Measurements from ENCODE around the gene S1PR5.
A peak's percentile ranks its signal among the peaks of the same experiment; 100 is the strongest.

S1PR5 gene

GRCh38 chr19:10516671-10517286 is 468 bp downstream of the S1PR5 start:
- peaks cover 5% of the 10 kb centered on the region for H3K4me1 ChIP-seq
- H3K27me3 ChIP-seq (ENCODE audit: low read depth), result no peaks in the 10 kb centered on the region; the same call in 1 of the 2 replicates
- in situ Hi-C loops (cut with MboI; ENCODE audit: low sequenced_read_pairs), result no loop called here
- peak overlapping the region; percentile 54 for H3K4me3 ChIP-seq
- no peaks in the 10 kb centered on the region for H3K9me3 ChIP-seq
- DNase-seq (ENCODE audit: low spot score in 2 of 2), result peak in 1 of 2 experiments; percentile 29
- H3K36me3 ChIP-seq (replicated peaks), result no peaks in the 10 kb centered on the region

DNA sequence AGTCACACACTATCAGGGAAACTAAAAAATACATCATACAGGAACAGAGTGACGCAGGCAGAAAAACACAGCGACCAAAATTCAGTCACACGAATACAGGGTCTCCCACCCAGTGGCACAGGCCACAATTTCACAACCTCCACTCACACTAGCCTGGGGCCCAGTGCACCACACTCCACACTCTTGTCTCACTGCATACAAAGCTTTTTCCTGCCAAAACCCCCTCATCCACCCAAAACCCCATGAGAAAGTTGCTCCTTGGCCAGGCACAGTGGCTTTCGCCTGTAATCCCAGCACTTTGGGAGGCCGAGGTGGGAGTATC is 1.2 kb downstream of the S1PR5 start:
- in situ Hi-C loops (cut with MboI; ENCODE audit: low sequenced_read_pairs), result no loop called here
- no peaks in the 10 kb centered on the region for H3K9me3 ChIP-seq
- no peaks in the 10 kb centered on the region for H3K36me3 ChIP-seq (replicated peaks)
- H3K27me3 ChIP-seq (ENCODE audit: low read depth), result no peaks in the 10 kb centered on the region; the same call in 1 of the 2 replicates
- H3K4me1 ChIP-seq, result peaks cover 5% of the 10 kb centered on the region
- H3K4me3 ChIP-seq, result no peak overlapping the region
- DNase-seq (ENCODE audit: low spot score in 2 of 2), result no peak

DNA sequence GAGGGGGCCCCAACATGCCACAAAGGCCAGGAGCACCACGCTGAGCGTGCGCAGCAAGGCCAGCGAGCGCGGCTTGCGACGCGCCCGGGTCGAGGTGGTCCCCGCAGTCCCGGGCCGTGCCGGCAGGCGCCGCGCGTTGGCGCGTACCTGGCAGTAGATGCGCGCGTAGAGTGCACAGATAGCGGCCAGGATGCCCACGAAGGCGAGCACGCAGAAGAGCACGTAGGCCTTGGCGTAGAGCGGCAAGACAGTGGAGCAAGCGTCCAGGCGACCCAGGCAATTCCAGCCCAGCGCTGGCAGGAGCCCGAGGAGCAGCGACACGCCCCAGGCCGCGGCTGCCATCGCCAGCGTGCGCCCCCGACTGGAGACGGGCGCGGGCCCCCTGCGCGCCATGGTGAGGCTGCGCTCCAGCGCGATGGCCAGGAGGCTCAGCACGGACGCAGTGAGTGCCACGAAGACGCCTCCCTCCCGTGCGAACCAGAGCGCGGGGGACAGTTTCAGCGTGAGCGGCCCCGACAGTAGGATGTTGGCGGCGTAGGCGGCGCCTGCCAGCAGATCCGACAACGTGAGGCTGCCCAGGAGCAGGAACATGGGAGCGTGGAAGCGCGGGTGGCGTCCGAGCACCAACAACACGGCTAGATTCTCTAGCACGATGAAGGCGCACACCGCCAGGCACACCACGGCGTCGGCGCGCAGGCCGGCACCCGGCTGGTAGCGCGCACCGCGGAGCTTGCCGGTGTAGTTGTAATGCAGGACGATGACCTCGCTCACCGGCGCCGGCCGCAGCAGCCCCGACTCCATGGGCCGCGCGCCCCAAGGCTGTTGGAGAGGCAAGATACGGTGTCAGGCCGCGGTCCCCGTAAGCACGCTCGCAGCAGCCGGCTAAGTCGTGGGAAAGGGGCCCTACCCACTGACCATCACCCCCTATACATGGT is 2.8 kb downstream of the S1PR5 start:
- Histone ChIP-seq H3K27me3 (ENCODE audit: low read depth) (no peaks in the 10 kb centered on the region; the same call in 1 of the 2 replicates), H3K9me3 (no peaks in the 10 kb centered on the region), H3K36me3 (replicated peaks) (no peaks in the 10 kb centered on the region), H3K4me3 (no peak overlapping the region), H3K4me1 (peaks cover 9% of the 10 kb centered on the region)
- in situ Hi-C loops (cut with MboI; ENCODE audit: low sequenced_read_pairs), result no loop called here
- no peak for DNase-seq (ENCODE audit: low spot score in 2 of 2)

DNA sequence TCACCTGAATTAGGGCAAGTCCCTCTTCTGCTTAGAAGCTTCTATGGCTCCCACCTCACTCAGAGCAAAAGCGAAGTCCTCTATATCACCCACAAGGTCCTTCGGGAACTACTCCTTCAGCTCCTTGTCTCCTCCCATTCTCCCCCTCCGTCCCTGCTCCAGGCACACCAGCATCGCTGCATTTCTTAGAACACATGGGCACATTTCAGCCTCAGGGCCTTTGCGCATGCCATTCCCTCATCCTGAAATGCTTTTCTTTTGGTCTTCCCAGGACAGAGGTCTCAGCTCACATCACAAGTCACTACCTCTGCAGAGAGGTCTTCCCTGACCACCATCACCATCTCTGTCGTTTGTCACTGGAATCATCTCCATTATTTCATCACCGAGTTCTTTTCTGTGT is 4.0 kb downstream of the S1PR5 start:
- DNase-seq (ENCODE audit: low spot score in 2 of 2), result no peak
- in situ Hi-C loops (cut with MboI; ENCODE audit: low sequenced_read_pairs), result no loop called here
- Histone ChIP-seq H3K27me3 (ENCODE audit: low read depth) (no peaks in the 10 kb centered on the region), H3K9me3 (no peaks in the 10 kb centered on the region), H3K4me3 (no peak overlapping the region), H3K36me3 (replicated peaks) (no peaks in the 10 kb centered on the region), H3K4me1 (peaks cover 8% of the 10 kb centered on the region)

DNA sequence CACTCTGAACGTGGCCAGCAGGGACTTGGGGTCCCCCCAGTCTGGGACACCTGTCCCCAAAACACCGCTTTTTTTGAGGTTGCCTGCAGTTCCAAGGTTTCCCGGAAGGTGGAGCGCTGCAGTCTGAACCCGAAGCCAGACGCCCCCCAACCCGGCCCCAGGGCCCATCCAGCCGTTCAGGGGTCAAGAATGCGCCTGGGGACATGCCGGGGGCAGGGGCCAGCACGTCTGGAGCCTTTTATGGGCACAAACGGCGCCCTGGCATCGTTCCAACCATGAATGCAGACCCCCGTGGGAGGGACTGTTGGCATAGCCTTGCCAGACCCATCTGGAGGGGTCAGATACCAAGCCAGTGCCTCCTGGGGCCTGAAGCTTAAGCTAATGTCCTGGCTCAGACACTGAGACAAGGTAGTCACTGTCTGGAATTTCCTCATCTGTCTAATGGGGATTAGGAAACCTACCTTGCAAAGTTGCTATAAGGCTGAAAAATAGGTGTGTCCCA is 6.9 kb downstream of the S1PR5 start:
- in situ Hi-C loops (cut with MboI; ENCODE audit: low sequenced_read_pairs), result no loop called here
- no peaks in the 10 kb centered on the region for H3K27me3 ChIP-seq (ENCODE audit: low read depth)
- no peak overlapping the region for H3K4me3 ChIP-seq
- H3K9me3 ChIP-seq, result no peaks in the 10 kb centered on the region
- no peaks in the 10 kb centered on the region for H3K36me3 ChIP-seq (replicated peaks)
- peak in 1 of 2 experiments; percentile 70 for DNase-seq (ENCODE audit: low spot score in 2 of 2)
- H3K4me1 ChIP-seq, result peaks cover 4% of the 10 kb centered on the region; the same call in 1 of the 2 replicates

- Histone ChIP-seq H3K36me3 (replicated peaks) (no peaks in the 10 kb centered on the region), H3K4me1 (peaks cover 4% of the 10 kb centered on the region; the same call in 1 of the 2 replicates), H3K27me3 (ENCODE audit: low read depth) (no peaks in the 10 kb centered on the region), H3K9me3 (no peaks in the 10 kb centered on the region), H3K4me3 (no peak overlapping the region)
- in situ Hi-C loops (cut with MboI; ENCODE audit: low sequenced_read_pairs), result no loop called here
- DNase-seq (ENCODE audit: low spot score in 2 of 2), result no peak
Observed at GRCh38 chr19:10508707-10509106, 8.5 kb downstream of the S1PR5 start.

DNA sequence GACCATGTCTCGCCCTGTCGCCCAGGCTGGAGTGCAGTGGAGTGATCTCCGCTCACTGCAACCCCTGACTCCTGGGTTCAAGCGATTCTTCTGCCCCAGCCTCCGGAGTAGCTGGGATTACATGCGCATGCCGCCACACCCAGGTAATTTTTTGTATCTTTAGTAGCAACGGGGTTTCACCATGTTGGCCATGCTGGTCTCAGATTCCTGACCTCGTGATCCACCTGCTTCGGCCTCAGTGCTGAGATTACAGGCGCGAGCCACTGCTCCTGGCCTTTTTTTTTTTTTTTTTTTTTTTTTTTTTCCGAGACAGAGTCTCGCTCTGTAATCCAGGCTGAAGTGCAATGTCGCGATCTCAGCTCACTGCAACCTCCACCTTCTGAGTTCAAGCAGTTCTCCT is 9.2 kb downstream of the S1PR5 start:
- no peaks in the 10 kb centered on the region for H3K27me3 ChIP-seq (ENCODE audit: low read depth)
- H3K4me3 ChIP-seq, result no peak overlapping the region
- no peaks in the 10 kb centered on the region for H3K36me3 ChIP-seq (replicated peaks)
- peaks cover 4% of the 10 kb centered on the region; the same call in 1 of the 2 replicates for H3K4me1 ChIP-seq
- DNase-seq (ENCODE audit: low spot score in 2 of 2), result no peak
- H3K9me3 ChIP-seq, result no peaks in the 10 kb centered on the region
- in situ Hi-C loops (cut with MboI; ENCODE audit: low sequenced_read_pairs), result no loop called here

GRCh38 chr19:10505583-10506229 is 11.5 kb downstream of the S1PR5 start:
- peak; percentile 52 to 91 for DNase-seq (ENCODE audit: low spot score in 2 of 2)
- no peaks in the 10 kb centered on the region for H3K27me3 ChIP-seq (ENCODE audit: low read depth)
- peaks cover 14% of the 10 kb centered on the region for H3K4me1 ChIP-seq
- H3K4me3 ChIP-seq, result no peak overlapping the region
- H3K36me3 ChIP-seq (replicated peaks), result peaks cover 8% of the 10 kb centered on the region
- in situ Hi-C loops (cut with MboI; ENCODE audit: low sequenced_read_pairs), result no loop called here
- H3K9me3 ChIP-seq, result no peaks in the 10 kb centered on the region

DNA sequence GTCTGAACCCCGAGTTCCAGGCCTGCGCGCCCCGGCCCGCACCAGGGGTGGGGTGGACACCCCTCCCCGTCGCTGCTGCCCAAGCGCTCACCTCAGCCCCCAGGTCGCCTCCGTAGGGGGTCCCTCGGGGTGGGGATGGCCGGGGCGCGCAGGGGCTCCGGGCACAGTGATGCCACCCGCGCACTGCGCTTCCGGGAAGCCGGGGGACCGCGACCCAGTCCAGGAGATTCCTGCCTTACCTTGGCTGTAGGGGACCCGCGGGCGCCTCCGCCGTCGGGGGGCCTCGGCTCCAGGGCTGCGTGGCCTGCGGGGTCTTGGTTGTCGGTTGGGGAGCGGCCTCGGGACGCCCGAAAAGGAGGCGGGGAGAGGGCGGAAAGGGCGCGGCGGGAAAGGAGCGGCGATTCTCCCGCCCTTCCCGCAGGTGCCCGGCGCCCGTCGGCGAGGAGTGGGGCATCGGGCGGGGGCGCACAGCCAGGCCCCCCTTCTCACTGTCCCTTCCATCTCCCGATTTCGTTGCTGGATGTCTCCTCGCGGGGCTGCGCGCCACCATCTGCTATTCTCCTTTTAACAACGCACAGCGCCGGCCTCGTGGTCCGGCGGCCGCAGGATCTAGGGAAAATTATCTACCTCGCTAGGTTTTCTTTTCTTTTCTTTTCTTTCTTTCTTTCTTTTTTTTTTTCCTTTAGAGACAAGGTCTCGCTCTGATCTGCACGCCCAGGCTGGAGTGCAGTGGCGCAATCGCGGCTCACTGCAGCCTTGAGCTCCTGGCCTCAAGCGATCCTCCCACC is 14.1 kb downstream of the S1PR5 start, which contains the start of gene KEAP1:
KEAP1 (minus strand) TSS at position 355 of the 788 bp plus-strand sequence. CDS start 3,323 bp downstream, outside the sequence.
- no peaks in the 10 kb centered on the region for H3K27me3 ChIP-seq (ENCODE audit: low read depth)
- H3K4me1 ChIP-seq, result peaks cover 11% of the 10 kb centered on the region
- H3K36me3 ChIP-seq (replicated peaks), result peaks cover 30% of the 10 kb centered on the region
- peak within 1 kb of the TSS; percentile 97 for H3K4me3 ChIP-seq
- in situ Hi-C loops (cut with MboI; ENCODE audit: low sequenced_read_pairs), result no loop called here
- H3K9me3 ChIP-seq, result no peaks in the 10 kb centered on the region
- DNase-seq (ENCODE audit: low spot score in 2 of 2), result peak; percentile 32 to 71

GRCh38 chr19:10502524-10503001 is 14.7 kb downstream of the S1PR5 start:
- peak overlapping the region; percentile 97 for H3K4me3 ChIP-seq
- peaks cover 34% of the 10 kb centered on the region for H3K36me3 ChIP-seq (replicated peaks)
- in situ Hi-C loops (cut with MboI; ENCODE audit: low sequenced_read_pairs), result no loop called here
- peak; percentile 87 to 97 for DNase-seq (ENCODE audit: low spot score in 2 of 2)
- peaks cover 11% of the 10 kb centered on the region for H3K4me1 ChIP-seq
- H3K27me3 ChIP-seq (ENCODE audit: low read depth), result no peaks in the 10 kb centered on the region
- H3K9me3 ChIP-seq, result no peaks in the 10 kb centered on the region

DNA sequence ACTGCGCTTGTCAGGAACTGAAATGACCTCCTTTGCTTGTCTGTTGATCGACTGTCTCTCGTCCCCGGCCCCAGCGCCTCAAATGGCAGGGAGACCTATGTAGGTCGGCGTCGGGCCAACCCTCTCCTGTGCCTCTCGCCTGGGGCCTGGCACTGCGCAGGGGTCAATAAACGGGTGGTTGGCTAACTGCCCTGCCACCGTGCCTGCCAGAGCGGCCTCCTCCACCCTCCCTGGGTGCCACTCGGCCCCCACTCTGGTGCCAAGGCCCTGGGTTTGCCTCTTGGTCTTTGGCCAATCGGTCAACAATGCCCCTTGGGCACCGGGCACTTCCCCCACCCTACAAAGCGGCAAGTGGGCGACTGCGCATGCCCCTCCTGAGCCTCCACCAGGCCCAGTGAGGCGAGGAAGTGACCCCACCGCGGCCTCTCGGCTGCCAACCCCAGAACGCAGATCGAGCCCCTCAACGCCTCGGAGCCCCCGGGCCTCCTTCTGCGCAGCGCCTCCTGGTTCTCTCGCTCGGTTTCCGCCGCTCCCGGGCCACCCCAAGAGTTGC is 15.2 kb downstream of the S1PR5 start:
- no peaks in the 10 kb centered on the region for H3K27me3 ChIP-seq (ENCODE audit: low read depth)
- no peaks in the 10 kb centered on the region for H3K9me3 ChIP-seq
- H3K4me3 ChIP-seq, result peak overlapping the region; percentile 97
- peaks cover 39% of the 10 kb centered on the region for H3K36me3 ChIP-seq (replicated peaks)
- H3K4me1 ChIP-seq, result peaks cover 11% of the 10 kb centered on the region
- in situ Hi-C loops (cut with MboI; ENCODE audit: low sequenced_read_pairs), result no loop called here
- DNase-seq (ENCODE audit: low spot score in 2 of 2), result peak in 1 of 2 experiments; percentile 59

DNA sequence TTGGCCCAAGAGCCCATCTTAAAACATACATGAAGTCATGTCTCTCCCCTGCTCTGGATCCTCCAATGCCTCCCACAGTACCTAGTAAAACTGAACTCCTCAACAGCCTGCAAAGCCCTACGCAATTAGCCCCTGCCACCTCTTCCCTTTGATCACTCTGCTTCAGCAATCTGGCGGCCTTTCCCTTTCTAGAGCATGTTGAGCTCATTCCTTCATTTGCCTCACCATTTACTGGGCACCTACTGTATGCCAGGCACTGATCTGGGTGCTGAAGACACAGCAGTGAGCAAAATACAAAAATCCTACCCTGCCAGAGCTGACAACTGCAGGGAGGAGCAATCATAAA is 17.0 kb downstream of the S1PR5 start:
- Histone ChIP-seq H3K4me1 (peaks cover 11% of the 10 kb centered on the region), H3K27me3 (ENCODE audit: low read depth) (no peaks in the 10 kb centered on the region), H3K4me3 (no peak overlapping the region), H3K36me3 (replicated peaks) (peaks cover 57% of the 10 kb centered on the region), H3K9me3 (no peaks in the 10 kb centered on the region)
- DNase-seq (ENCODE audit: low spot score in 2 of 2), result no peak
- in situ Hi-C loops (cut with MboI; ENCODE audit: low sequenced_read_pairs), result no loop called here
